Keratinocyte (primary cell): ENCODE results near the gene FOLR1. TPM values are rescaled to one million over a fixed set of nuclear protein-coding genes. Genes with fewer than 3 reads are reported as not detected.

Experiments
- DNase-seq: peaks from one replicate; pipeline ENCODE4 v3.0.0-alpha.2; 2011; ENCODE audit warnings: low read depth, missing footprints, low spot score
- FAIRE-seq: peaks from 2 replicates; lab custom pipeline; 2011; peaks lifted over from hg19 to GRCh38; lab: Jason Lieb, UNC
- H2AFZ ChIP-seq: 2 replicates; pipeline ENCODE4 v1.6.0; 2012; ENCODE audit warnings: low read length, control low read depth, inconsistent platforms; ENCODE audit not compliant: control insufficient read depth
- H3K27ac ChIP-seq: 2 replicates; pipeline ENCODE4 v1.5.1; 2011; ENCODE audit warnings: low read length; ENCODE audit not compliant: control insufficient read depth, insufficient read depth
- H3K27me3 ChIP-seq: 3 replicates; pipeline ENCODE4 v1.6.0; 2011; ENCODE audit warnings: low read length; ENCODE audit not compliant: control insufficient read depth, insufficient read depth; ENCODE audit errors: extremely low read depth
- H3K36me3 ChIP-seq, 2 experiments: 2 replicates in 1 of 2; 3 replicates in 1 of 2; pipeline ENCODE4 v1.5.1; 2011; ENCODE audit warnings: low read length in 2 of 2, mild to moderate bottlenecking in 1 of 2; ENCODE audit not compliant: control insufficient read depth in 2 of 2, insufficient read depth in 2 of 2; ENCODE audit errors: extremely low read depth in 1 of 2
- H3K4me1 ChIP-seq: 3 replicates; pipeline ENCODE4 v1.5.1; 2011; ENCODE audit warnings: low read length; ENCODE audit not compliant: control insufficient read depth, insufficient read depth; ENCODE audit errors: extremely low read depth
- H3K4me2 ChIP-seq: 3 replicates; pipeline ENCODE4 v1.6.0; 2011; ENCODE audit warnings: low read depth, low read length; ENCODE audit not compliant: control insufficient read depth, insufficient read depth; ENCODE audit errors: extremely low read depth
- H3K4me3 ChIP-seq, 3 experiments: fragments of 200-600 bp in 1 of 3; sonication (generic) in 1 of 3; 2 replicates in 2 of 3; 3 replicates in 1 of 3; pipeline ENCODE4 v1.5.1; 2011 to 2016; ENCODE audit warnings: low read length in 3 of 3, mild to moderate bottlenecking in 3 of 3, control low read depth in 2 of 3, inconsistent platforms in 1 of 3, low read depth in 1 of 3, mixed read lengths in 1 of 3, mixed run types in 1 of 3, moderate library complexity in 1 of 3; ENCODE audit not compliant: control insufficient read depth in 2 of 3, insufficient read depth in 2 of 3; ENCODE audit errors: extremely low read depth in 1 of 3
- H3K79me2 ChIP-seq: 2 replicates; pipeline ENCODE4 v1.6.0; 2012; ENCODE audit warnings: low read length; ENCODE audit not compliant: control insufficient read depth, insufficient read depth
- H3K9ac ChIP-seq: 3 replicates; pipeline ENCODE4 v1.6.0; 2011; ENCODE audit warnings: low read length; ENCODE audit not compliant: control insufficient read depth, insufficient read depth; ENCODE audit errors: extremely low read depth
- H3K9me1 ChIP-seq: 3 replicates; pipeline ENCODE4 v1.6.0; 2011; ENCODE audit warnings: low read length; ENCODE audit not compliant: control insufficient read depth, insufficient read depth; ENCODE audit errors: extremely low read depth
- H3K9me3 ChIP-seq: 2 replicates; pipeline ENCODE4 v1.5.1; 2012; ENCODE audit warnings: low read depth, low read length; ENCODE audit not compliant: control insufficient read depth
- H4K20me1 ChIP-seq: 3 replicates; pipeline ENCODE4 v1.6.0; 2011; ENCODE audit warnings: low read length; ENCODE audit not compliant: control insufficient read depth, insufficient read depth; ENCODE audit errors: extremely low read depth
- EZH2 ChIP-seq: IDR thresholded peaks from one replicate; pipeline ENCODE4 v1.6.1; 2012; ENCODE audit warnings: inconsistent platforms, mild to moderate bottlenecking, low read length, moderate library complexity
- dilution Hi-C: fragments of 300-500 bp; cut with MboI; formaldehyde crosslinking; loops from one replicate; pipeline ENCODE4 v1.7.0; 2020; ENCODE audit warnings: low sequenced_read_pairs; ENCODE audit not compliant: extremely low pct_ligation_motif_present
- polyA plus RNA-seq, 5 experiments: library from polyadenylated mRNA; depleted of rRNA in 3 of 5; stranded (reverse) in 3 of 5; stranded (forward) in 1 of 5; unstranded in 1 of 5; fragments of >200 nt; gene quantifications; 1 replicate in 1 of 5; 2 replicates in 3 of 5; 3 replicates in 1 of 5; pipeline versions ENCODE4 v1.2.1 to v1.2.3, GENCODE V29; 2011 to 2012; ENCODE audit warnings: missing spikeins in 2 of 5, low read depth in 1 of 5, low replicate concordance in 1 of 5
- TF ChIP-seq, protein P1 (sequence below), 3 experiments: IDR thresholded peaks in 1 of 3; conservative IDR thresholded peaks in 1 of 3; optimal IDR thresholded peaks in 1 of 3; 2 replicates in 2 of 3; 3 replicates in 1 of 3; pipeline versions ENCODE3 to v1.5.1; 2011; ENCODE audit warnings: low read length in 3 of 3, mild to moderate bottlenecking in 3 of 3, moderate library complexity in 2 of 3, control low read depth in 1 of 3, inconsistent platforms in 1 of 3; ENCODE audit not compliant: insufficient read depth in 2 of 3; ENCODE audit errors: extremely low read depth in 1 of 3

The FOLR1 gene
- polyA plus RNA-seq, 1 donor (not counting 4 experiments of a cell fraction or from before 2014, with no cell fraction given): 0.13 TPM

DNA sequence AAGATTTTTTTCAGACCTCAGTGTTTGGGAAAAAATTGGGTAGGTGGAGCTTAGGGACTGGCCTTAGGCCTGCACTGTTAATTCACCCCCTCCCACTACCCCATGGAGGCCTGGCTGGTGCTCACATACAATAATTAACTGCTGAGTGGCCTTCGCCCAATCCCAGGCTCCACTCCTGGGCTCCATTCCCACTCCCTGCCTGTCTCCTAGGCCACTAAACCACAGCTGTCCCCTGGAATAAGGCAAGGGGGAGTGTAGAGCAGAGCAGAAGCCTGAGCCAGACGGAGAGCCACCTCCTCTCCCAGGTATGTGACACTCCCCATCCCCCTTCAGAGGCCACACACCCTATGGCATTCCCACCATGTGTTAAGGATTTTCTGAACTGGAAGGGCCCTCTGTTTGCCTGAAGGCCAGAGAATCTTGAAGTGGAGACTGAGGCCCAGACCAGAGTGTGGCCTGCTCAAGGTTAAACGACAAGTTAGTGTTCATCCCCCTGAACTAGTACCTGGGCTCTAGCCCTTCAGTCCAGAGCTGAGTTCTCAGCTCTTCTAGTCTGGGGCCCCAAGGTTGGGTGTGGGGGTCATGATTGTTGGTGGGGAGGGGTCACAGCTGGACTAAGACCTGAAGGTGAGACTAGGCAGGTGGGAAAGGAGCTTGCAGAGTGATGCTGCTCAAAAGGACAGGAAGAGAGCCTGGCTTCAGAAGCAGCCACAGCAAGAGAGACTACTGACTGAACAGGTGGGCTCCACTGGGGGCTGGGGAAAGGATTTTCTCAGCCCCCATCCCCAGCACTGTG lies 2.3 kb upstream of the FOLR1 start:
- no peaks in the 10 kb centered on the region for H3K36me3 ChIP-seq
- no peaks in the 10 kb centered on the region for H4K20me1 ChIP-seq
- no peak for FAIRE-seq
- H3K9me1 ChIP-seq: no peaks in the 10 kb centered on the region
- no peaks in the 10 kb centered on the region for H3K27me3 ChIP-seq
- H3K79me2 ChIP-seq: no peaks in the 10 kb centered on the region
- TF ChIP-seq, protein P1, sequence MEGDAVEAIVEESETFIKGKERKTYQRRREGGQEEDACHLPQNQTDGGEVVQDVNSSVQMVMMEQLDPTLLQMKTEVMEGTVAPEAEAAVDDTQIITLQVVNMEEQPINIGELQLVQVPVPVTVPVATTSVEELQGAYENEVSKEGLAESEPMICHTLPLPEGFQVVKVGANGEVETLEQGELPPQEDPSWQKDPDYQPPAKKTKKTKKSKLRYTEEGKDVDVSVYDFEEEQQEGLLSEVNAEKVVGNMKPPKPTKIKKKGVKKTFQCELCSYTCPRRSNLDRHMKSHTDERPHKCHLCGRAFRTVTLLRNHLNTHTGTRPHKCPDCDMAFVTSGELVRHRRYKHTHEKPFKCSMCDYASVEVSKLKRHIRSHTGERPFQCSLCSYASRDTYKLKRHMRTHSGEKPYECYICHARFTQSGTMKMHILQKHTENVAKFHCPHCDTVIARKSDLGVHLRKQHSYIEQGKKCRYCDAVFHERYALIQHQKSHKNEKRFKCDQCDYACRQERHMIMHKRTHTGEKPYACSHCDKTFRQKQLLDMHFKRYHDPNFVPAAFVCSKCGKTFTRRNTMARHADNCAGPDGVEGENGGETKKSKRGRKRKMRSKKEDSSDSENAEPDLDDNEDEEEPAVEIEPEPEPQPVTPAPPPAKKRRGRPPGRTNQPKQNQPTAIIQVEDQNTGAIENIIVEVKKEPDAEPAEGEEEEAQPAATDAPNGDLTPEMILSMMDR (optimal IDR thresholded peaks at IDR 0.05 in 1 of 3, IDR thresholded peaks at IDR 0.05 in 1 of 3, conservative IDR thresholded peaks at IDR 0.05 in 1 of 3; ENCODE audit: extremely low read depth in 1 of 3, insufficient read depth in 2 of 3, low read length in 3 of 3): no peak
- no peak for TF ChIP-seq EZH2
- H3K4me3 ChIP-seq: no peak overlapping the region
- H3K4me1 ChIP-seq: no peaks in the 10 kb centered on the region
- no peak overlapping the region for H3K4me2 ChIP-seq
- dilution Hi-C loops: no loop called here
- DNase-seq: no peak
- H2AFZ ChIP-seq: no peak overlapping the region
- no peak overlapping the region for H3K9ac ChIP-seq
- no peak overlapping the region for H3K27ac ChIP-seq
- H3K9me3 ChIP-seq: no peaks in the 10 kb centered on the region

DNA sequence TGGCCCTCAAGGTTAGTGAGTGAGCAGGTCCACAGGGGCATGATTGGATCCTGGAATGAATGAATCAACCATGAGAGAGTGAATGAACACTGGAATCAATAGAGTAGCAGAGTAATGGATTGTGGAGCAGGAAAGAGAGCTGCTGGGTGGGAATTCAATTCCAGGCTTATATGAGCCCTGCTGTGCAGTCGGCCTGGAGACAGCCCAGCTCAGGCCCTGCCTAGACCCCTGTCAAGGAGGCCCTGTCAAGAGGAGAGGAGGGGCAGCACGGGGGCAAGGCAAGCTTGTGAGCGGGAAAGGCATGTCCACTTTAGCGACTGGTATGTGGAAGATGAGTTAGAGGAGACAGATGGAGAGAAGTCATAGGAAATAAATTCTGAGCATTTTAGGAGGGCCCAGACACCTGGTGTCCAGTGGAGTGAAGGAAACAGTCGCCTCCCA lies 1.3 kb upstream of the FOLR1 start:
- Histone ChIP-seq H3K4me1 (no peaks in the 10 kb centered on the region), H3K9me3 (no peaks in the 10 kb centered on the region), H3K4me2 (no peak overlapping the region), H3K9ac (no peak overlapping the region), H3K4me3 (no peak overlapping the region), H4K20me1 (no peaks in the 10 kb centered on the region), H3K36me3 (no peaks in the 10 kb centered on the region), H3K79me2 (no peaks in the 10 kb centered on the region), H2AFZ (no peak overlapping the region), H3K27ac (no peak overlapping the region), H3K9me1 (no peaks in the 10 kb centered on the region), H3K27me3 (no peaks in the 10 kb centered on the region)
- DNase-seq: no peak
- dilution Hi-C loops: no loop called here
- TF ChIP-seq, protein P1 (optimal IDR thresholded peaks at IDR 0.05 in 1 of 3, IDR thresholded peaks at IDR 0.05 in 1 of 3, conservative IDR thresholded peaks at IDR 0.05 in 1 of 3; ENCODE audit: extremely low read depth in 1 of 3, insufficient read depth in 2 of 3, low read length in 3 of 3): no peak
- TF ChIP-seq EZH2: no peak
- FAIRE-seq: no peak
